Measurements from ENCODE around the gene ZMAT3. TPM values are rescaled to one million over a fixed set of nuclear protein-coding genes. Genes with fewer than 3 reads are reported as not detected.

Gene ZMAT3
- total RNA-seq, 4 donors from 2014 or later, result 8.3 to 11.7 (median 10.0) TPM

GRCh38 chr3:179018808-179019207 is 52.8 kb downstream of the ZMAT3 start:
- H3K4me1 ChIP-seq, result no peaks in the 10 kb centered on the region
- DNase-seq, result no peak
- H3K9me3 ChIP-seq, result no peaks in the 10 kb centered on the region
- no peaks in the 10 kb centered on the region for H3K27me3 ChIP-seq
- no peak overlapping the region for H3K27ac ChIP-seq
- H3K4me3 ChIP-seq, result no peak overlapping the region
- TF ChIP-seq CTCF (IDR thresholded peaks at IDR 0.05) (no peak), POLR2A (IDR thresholded peaks at IDR 0.05) (no peak)
- no peaks in the 10 kb centered on the region for H3K36me3 ChIP-seq

GRCh38 chr3:179016979-179017670 is 54.5 kb downstream of the ZMAT3 start:
- DNase-seq, result peak in 1 of 3 donors; percentile 57
- no peak overlapping the region for H3K4me3 ChIP-seq
- no peaks in the 10 kb centered on the region for H3K4me1 ChIP-seq
- TF ChIP-seq POLR2A (IDR thresholded peaks at IDR 0.05), result no peak
- TF ChIP-seq CTCF (IDR thresholded peaks at IDR 0.05), result no peak
- H3K27me3 ChIP-seq, result no peaks in the 10 kb centered on the region
- no peaks in the 10 kb centered on the region for H3K36me3 ChIP-seq
- H3K9me3 ChIP-seq, result no peaks in the 10 kb centered on the region
- peak overlapping the region in 1 of 4 donors; percentile 47 for H3K27ac ChIP-seq

- no peaks in the 10 kb centered on the region for H3K9me3 ChIP-seq
- no peaks in the 10 kb centered on the region for H3K4me1 ChIP-seq
- no peak overlapping the region for H3K27ac ChIP-seq
- no peak overlapping the region for H3K4me3 ChIP-seq
- peak in 2 of 3 donors; percentile 51 to 83 for DNase-seq
- peak; percentile 77 to 96 (median 94) for TF ChIP-seq CTCF (IDR thresholded peaks at IDR 0.05)
- TF ChIP-seq POLR2A (IDR thresholded peaks at IDR 0.05), result no peak
- no peaks in the 10 kb centered on the region for H3K36me3 ChIP-seq
- H3K27me3 ChIP-seq, result no peaks in the 10 kb centered on the region
Observed at GRCh38 chr3:179015551-179016020, 56.0 kb downstream of the ZMAT3 start.

DNA sequence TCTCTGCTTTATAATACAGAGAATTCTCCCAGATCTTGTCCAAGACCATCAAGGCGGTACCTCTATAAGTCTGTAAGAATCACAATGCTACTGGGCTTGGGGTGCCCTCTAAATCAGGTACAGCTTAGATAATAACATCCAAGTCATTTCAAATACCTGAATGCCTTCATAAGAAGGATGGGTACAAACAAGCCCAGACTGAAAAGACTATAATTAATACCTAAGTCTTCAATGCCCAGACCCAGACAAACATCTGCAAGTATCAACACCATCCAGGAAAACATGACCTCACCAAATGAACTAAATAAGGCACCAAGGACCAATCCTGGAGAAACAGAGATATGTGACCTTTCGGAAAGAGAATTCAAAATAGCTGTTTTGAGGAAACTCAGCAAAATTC is 65.9 kb downstream of the ZMAT3 start:
- H3K4me1 ChIP-seq, result no peaks in the 10 kb centered on the region
- no peak overlapping the region for H3K4me3 ChIP-seq
- no peak overlapping the region for H3K27ac ChIP-seq
- no peak for TF ChIP-seq POLR2A (IDR thresholded peaks at IDR 0.05)
- no peak for TF ChIP-seq CTCF (IDR thresholded peaks at IDR 0.05)
- no peaks in the 10 kb centered on the region for H3K36me3 ChIP-seq
- H3K27me3 ChIP-seq, result no peaks in the 10 kb centered on the region
- no peaks in the 10 kb centered on the region for H3K9me3 ChIP-seq
- DNase-seq, result no peak

GRCh38 chr3:179005213-179005612 is 66.4 kb downstream of the ZMAT3 start:
- Histone ChIP-seq H3K9me3 (no peaks in the 10 kb centered on the region), H3K4me3 (no peak overlapping the region), H3K27ac (no peak overlapping the region), H3K4me1 (no peaks in the 10 kb centered on the region), H3K27me3 (no peaks in the 10 kb centered on the region), H3K36me3 (no peaks in the 10 kb centered on the region)
- DNase-seq, result no peak
- TF ChIP-seq CTCF (IDR thresholded peaks at IDR 0.05), result no peak

Measured in Peyer's patch (tissue), 4 donors.